ENCODE data around the gene TAS1R3. TPM values are rescaled to one million over a fixed set of nuclear protein-coding genes. Genes with fewer than 3 reads are reported as not detected.

Gene TAS1R3
- total RNA-seq, 1 experiment from 2014 or later: 0.28 TPM

DNA sequence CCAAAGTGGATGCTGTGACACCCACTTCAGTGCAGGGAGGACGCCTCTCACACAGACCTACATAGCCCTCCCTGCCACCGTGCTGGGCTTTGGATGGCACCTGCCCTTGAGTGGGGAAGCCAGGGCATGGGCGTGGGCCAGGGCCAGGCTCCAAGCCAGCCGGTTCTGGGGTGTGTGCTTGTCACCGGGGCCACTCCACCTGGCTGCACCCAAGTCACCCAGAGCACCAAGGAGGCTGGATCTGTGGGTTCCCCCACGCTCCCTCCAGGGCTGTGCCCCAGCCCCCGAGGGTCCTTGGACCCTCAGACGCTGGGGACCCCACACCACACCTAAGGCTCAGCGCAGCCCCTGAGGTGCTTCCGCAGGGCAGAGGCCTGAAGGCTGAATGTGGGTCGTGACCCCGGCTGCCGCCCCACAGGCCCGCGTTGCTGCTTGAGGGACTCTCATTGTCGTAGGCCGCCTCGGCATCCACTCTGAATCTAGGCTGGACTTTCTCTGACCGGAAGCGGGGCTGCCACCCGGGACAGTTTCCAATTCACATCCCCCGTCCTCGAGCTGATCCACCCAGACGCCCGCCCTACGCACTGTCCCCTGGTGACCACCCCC is 25.8 kb downstream of the TAS1R3 start:
- Histone ChIP-seq H2BK12ac (ENCODE audit: insufficient read length, low read depth, low read length) (no peak overlapping the region), H2BK20ac (ENCODE audit: low read depth, low read length, poor library complexity, severe bottlenecking) (no peak overlapping the region), H3K18ac (ENCODE audit: insufficient read length, low read depth, low read length) (no peak overlapping the region), H2AK5ac (ENCODE audit: insufficient read length, low read length) (no peak overlapping the region), H4K5ac (ENCODE audit: insufficient read length, low read depth, low read length) (no peak overlapping the region), H3K9me3 (ENCODE audit: control insufficient read depth, low read depth, low read length) (no peaks in the 10 kb centered on the region), H3K23me2 (ENCODE audit: insufficient read length, low read depth, low read length, poor library complexity, severe bottlenecking) (peaks cover 7% of the 10 kb centered on the region), H4K91ac (ENCODE audit: insufficient read length, low read depth, low read length) (no peak overlapping the region), H2BK5ac (ENCODE audit: insufficient read length, low read length) (no peak overlapping the region), H3K4me1 (ENCODE audit: insufficient read depth, low read length) (peaks cover 2% of the 10 kb centered on the region; the same call in 1 of the 2 replicates), H3K27me3 (ENCODE audit: insufficient read depth, low read length) (peaks cover 4% of the 10 kb centered on the region; the same call in 1 of the 2 replicates), H3K79me1 (ENCODE audit: insufficient read depth, low read depth, low read length, poor library complexity, severe bottlenecking) (no peaks in the 10 kb centered on the region), H2BK15ac (ENCODE audit: low read depth, low read length) (no peak overlapping the region), H3K4ac (ENCODE audit: low read depth, low read length) (no peak overlapping the region), H3K56ac (ENCODE audit: insufficient read length, low read depth, low read length) (no peak overlapping the region), H3K23ac (ENCODE audit: insufficient read length, low read depth, low read length) (no peak overlapping the region), H4K8ac (replicated peaks; ENCODE audit: insufficient read length, low read depth, low read length) (no peak overlapping the region), H4K20me1 (ENCODE audit: control insufficient read depth, insufficient read depth, insufficient read length) (no peaks in the 10 kb centered on the region), H3K79me2 (ENCODE audit: insufficient read depth, low read length) (no peaks in the 10 kb centered on the region), H3K4me2 (ENCODE audit: insufficient read depth, insufficient read length, low read length) (no peak overlapping the region), H3K27ac (ENCODE audit: insufficient read length, low read depth, low read length) (no peak overlapping the region), H3K14ac (ENCODE audit: insufficient read depth, low read length) (no peak overlapping the region; the same call in 1 of the 2 replicates), H3T11ph (ENCODE audit: low read length) (no peak overlapping the region), H2BK120ac (ENCODE audit: low read depth, low read length, poor library complexity, severe bottlenecking) (no peak overlapping the region), H3K9ac (ENCODE audit: extremely low read depth, insufficient read length, low read length) (no peak overlapping the region), H2AFZ (ENCODE audit: low read length) (no peak overlapping the region)
- Mint-ChIP-seq H3K27me3 (ENCODE audit: low read depth) (peaks cover 44% of the 10 kb centered on the region), H3K36me3 (ENCODE audit: insufficient read depth in 1 of 3, low read depth in 3 of 3) (peaks cover 0 to 8% (median 2%) of the 10 kb centered on the region in 3 experiments; a peak in 1 of 7 replicates), H3K4me3 (no peak overlapping the region; a peak in 1 of 5 replicates), H3K4me1 (peaks cover 34 to 58% of the 10 kb centered on the region in 2 experiments), H3K9me3 (no peaks in the 10 kb centered on the region; a peak in 2 of 5 replicates), H3K27ac (no peak overlapping the region)
- no peak for DNase-seq
- TF ChIP-seq, protein P1, sequence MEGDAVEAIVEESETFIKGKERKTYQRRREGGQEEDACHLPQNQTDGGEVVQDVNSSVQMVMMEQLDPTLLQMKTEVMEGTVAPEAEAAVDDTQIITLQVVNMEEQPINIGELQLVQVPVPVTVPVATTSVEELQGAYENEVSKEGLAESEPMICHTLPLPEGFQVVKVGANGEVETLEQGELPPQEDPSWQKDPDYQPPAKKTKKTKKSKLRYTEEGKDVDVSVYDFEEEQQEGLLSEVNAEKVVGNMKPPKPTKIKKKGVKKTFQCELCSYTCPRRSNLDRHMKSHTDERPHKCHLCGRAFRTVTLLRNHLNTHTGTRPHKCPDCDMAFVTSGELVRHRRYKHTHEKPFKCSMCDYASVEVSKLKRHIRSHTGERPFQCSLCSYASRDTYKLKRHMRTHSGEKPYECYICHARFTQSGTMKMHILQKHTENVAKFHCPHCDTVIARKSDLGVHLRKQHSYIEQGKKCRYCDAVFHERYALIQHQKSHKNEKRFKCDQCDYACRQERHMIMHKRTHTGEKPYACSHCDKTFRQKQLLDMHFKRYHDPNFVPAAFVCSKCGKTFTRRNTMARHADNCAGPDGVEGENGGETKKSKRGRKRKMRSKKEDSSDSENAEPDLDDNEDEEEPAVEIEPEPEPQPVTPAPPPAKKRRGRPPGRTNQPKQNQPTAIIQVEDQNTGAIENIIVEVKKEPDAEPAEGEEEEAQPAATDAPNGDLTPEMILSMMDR (conservative IDR thresholded peaks at IDR 0.05): no peak
- WGBS (ENCODE audit: extremely low coverage, insufficient read length, low lambda C conversion rate): no CpG with 5 or more reads among the region's 26 CpGs
